Measurements from ENCODE around the gene LARGE1. TPM values are rescaled to one million over a fixed set of nuclear protein-coding genes. Genes with fewer than 3 reads are reported as not detected.

Gene LARGE1
- 12.5 TPM for polyA plus RNA-seq (2013, experiment 1 of 2; ENCODE audit: insufficient read length)
- polyA plus RNA-seq (2013, experiment 2 of 2; ENCODE audit: insufficient read length), result 13.6 TPM

GRCh38 chr22:33920197-33920540 is at the start of gene LARGE1:
TSS of gene LARGE1 (minus strand) at chr22:33920476.
- DNase-seq, result peak; percentile 54

GRCh38 chr22:33969045-33969444 is 48.8 kb upstream of the LARGE1 start:
- peak; percentile 6 for DNase-seq

- no peak for DNase-seq
Measured at GRCh38 chr22:33964121-33964520, 43.8 kb upstream of the LARGE1 start.

- DNase-seq, result no peak
Measured at GRCh38 chr22:33962409-33962808, 42.1 kb upstream of the LARGE1 start.

GRCh38 chr22:33958741-33959140 is 38.5 kb upstream of the LARGE1 start:
- no peak for DNase-seq

- no peak for DNase-seq
Measured at GRCh38 chr22:33957086-33957485, 36.8 kb upstream of the LARGE1 start.

- no peak for DNase-seq
Measured at GRCh38 chr22:33952776-33953175, 32.5 kb upstream of the LARGE1 start.

GRCh38 chr22:33940741-33941140 is 20.5 kb upstream of the LARGE1 start:
- DNase-seq, result no peak

- no peak for DNase-seq
Measured at GRCh38 chr22:33932997-33933396, 12.7 kb upstream of the LARGE1 start.

- DNase-seq, result no peak
Measured at GRCh38 chr22:33931406-33931805, 11.1 kb upstream of the LARGE1 start.

- no peak for DNase-seq
Measured at GRCh38 chr22:33927752-33928151, 7.5 kb upstream of the LARGE1 start.

- no peak for DNase-seq
Measured at GRCh38 chr22:33925194-33925593, 4.9 kb upstream of the LARGE1 start.

- DNase-seq, result peak; percentile 71
Measured at GRCh38 chr22:33923660-33924246, 3.5 kb upstream of the LARGE1 start.

GRCh38 chr22:33923033-33923432 is 2.8 kb upstream of the LARGE1 start:
- DNase-seq, result peak; percentile 37

GRCh38 chr22:33922349-33922681 is 2.0 kb upstream of the LARGE1 start:
- peak; percentile 32 for DNase-seq

GRCh38 chr22:33921525-33922348 is 1.5 kb upstream of the LARGE1 start:
- peak; percentile 72 for DNase-seq

- peak; percentile 95 for DNase-seq
Measured at GRCh38 chr22:33920927-33921524, 750 bp upstream of the LARGE1 start.

GRCh38 chr22:33919391-33920196 is 682 bp downstream of the LARGE1 start:
- DNase-seq, result peak; percentile 60

GRCh38 chr22:33918676-33919365 is 1.5 kb downstream of the LARGE1 start:
- no peak for DNase-seq

GRCh38 chr22:33917744-33918406 is 2.4 kb downstream of the LARGE1 start:
- peak; percentile 48 for DNase-seq

GRCh38 chr22:33914699-33915098 is 5.6 kb downstream of the LARGE1 start:
- DNase-seq, result no peak

GRCh38 chr22:33914131-33914530 is 6.1 kb downstream of the LARGE1 start:
- DNase-seq, result no peak

Measured in fibroblast of skin of back (primary cell).